Common myeloid progenitor, CD34-positive (primary cell): Measurements from ENCODE around the gene KIAA1328.
A peak's percentile ranks its signal among the peaks of the same experiment; 100 is the strongest.
"Not testable (repeated sequence)": the region's sequence is repeated elsewhere in the genome, so short reads cannot be mapped to it uniquely, and the experiment has no call there.

Source experiments
- CTCF ChIA-PET: fragments of 350-600 bp; sonication (Branson Sonifier 250); formaldehyde crosslinking; loops from one replicate; lab custom pipeline; 2021; ENCODE audit warnings: antibody characterized with exemption; lab: Charles Lee
- POLR2A ChIA-PET: fragments of 350-600 bp; sonication (Branson Sonifier 250); formaldehyde crosslinking; loops from one replicate; lab custom pipeline; 2021; ENCODE audit warnings: antibody characterized with exemption; lab: Charles Lee
- DNase-seq, 3 donors: peaks; one replicate each; pipeline versions ENCODE4 v3.0.0 to v3.0.0-alpha.2; 2013
- H3K27ac ChIP-seq, 2 experiments: 1 replicate in 1 of 2; 2 replicates in 1 of 2; pipeline ENCODE4 v1.7.0; 2013; ENCODE audit warnings: inconsistent platforms in 2 of 2, low read length in 2 of 2, mild to moderate bottlenecking in 2 of 2, low read depth in 1 of 2, moderate library complexity in 1 of 2; ENCODE audit not compliant: severe bottlenecking in 2 of 2, insufficient read depth in 1 of 2, poor library complexity in 1 of 2
- H3K27me3 ChIP-seq, 5 experiments: replicated peaks in 2 of 5; 1 replicate in 3 of 5; 2 replicates in 2 of 5; pipeline versions ENCODE4 v1.6.1 to v1.7.0; 2013; ENCODE audit warnings: low read length in 4 of 5, mild to moderate bottlenecking in 2 of 5, moderate library complexity in 2 of 5, inconsistent platforms in 1 of 5; ENCODE audit not compliant: insufficient read depth in 5 of 5, control insufficient read depth in 4 of 5
- H3K36me3 ChIP-seq, 4 experiments: 1 replicate in 2 of 4; 2 replicates in 2 of 4; pipeline versions ENCODE4 v1.6.1 to v1.7.0; 2013; ENCODE audit warnings: low read length in 3 of 4, control low read depth in 1 of 4, mild to moderate bottlenecking in 1 of 4; ENCODE audit not compliant: control insufficient read depth in 4 of 4, insufficient read depth in 4 of 4
- H3K4me1 ChIP-seq, 4 experiments: 1 replicate in 3 of 4; 2 replicates in 1 of 4; pipeline versions ENCODE4 v1.6.1 to v1.7.1; 2013; ENCODE audit warnings: low read length in 3 of 4, mild to moderate bottlenecking in 3 of 4, control low read depth in 1 of 4, inconsistent platforms in 1 of 4, moderate library complexity in 1 of 4; ENCODE audit not compliant: control insufficient read depth in 4 of 4, insufficient read depth in 4 of 4; ENCODE audit errors: control extremely low read depth in 1 of 4
- H3K4me3 ChIP-seq, 7 experiments: 1 replicate in 4 of 7; 2 replicates in 3 of 7; pipeline versions ENCODE4 v1.5.1 to v1.7.0; 2013; ENCODE audit warnings: mild to moderate bottlenecking in 7 of 7, low read length in 6 of 7, moderate library complexity in 6 of 7, inconsistent platforms in 2 of 7, low read depth in 2 of 7, control low read depth in 1 of 7; ENCODE audit not compliant: insufficient read depth in 4 of 7, control insufficient read depth in 1 of 7; ENCODE audit errors: extremely low read depth in 1 of 7
- H3K9me3 ChIP-seq, 5 experiments: 1 replicate in 4 of 5; 2 replicates in 1 of 5; pipeline versions ENCODE4 v1.6.1 to v1.7.1; 2013; ENCODE audit warnings: low read length in 4 of 5, mild to moderate bottlenecking in 2 of 5, inconsistent platforms in 1 of 5, low read depth in 1 of 5, moderate library complexity in 1 of 5; ENCODE audit not compliant: control insufficient read depth in 4 of 5, insufficient read depth in 2 of 5; ENCODE audit errors: control extremely low read depth in 1 of 5
- WGBS: methylation state at CpG from one replicate; pipeline ENCODE4 v1.1.5; 2013; ENCODE audit not compliant: insufficient coverage; 5-methylcytosine and 5-hydroxymethylcytosine counted together

KIAA1328 gene

GRCh38 chr18:36899289-36899688 is 70.4 kb downstream of the KIAA1328 start:
- no CpG with 5 or more reads among the region's 3 CpGs for WGBS
- ChIA-PET POLR2A (no interaction called here), CTCF (no interaction called here)
- Histone ChIP-seq H3K27me3 (no peaks in the 10 kb centered on the region), H3K27ac (no peak overlapping the region), H3K4me1 (no peaks in the 10 kb centered on the region), H3K9me3 (peaks cover 0 to 4% (median 0%) of the 10 kb centered on the region in 5 experiments), H3K4me3 (no peak overlapping the region), H3K36me3 (peaks cover 0 to 3% (median under 1%) of the 10 kb centered on the region in 4 experiments)
- peak; percentile 3 to 40 (median 26) for DNase-seq

- H3K36me3 ChIP-seq, result peaks cover 0 to 3% (median 0%) of the 10 kb centered on the region in 4 experiments
- POLR2A ChIA-PET, result no interaction called here
- peaks cover 0 to 4% (median 0%) of the 10 kb centered on the region in 5 experiments for H3K9me3 ChIP-seq
- WGBS, result no CpG with 5 or more reads among the region's 4 CpGs
- no peak for DNase-seq
- no peak overlapping the region for H3K27ac ChIP-seq
- CTCF ChIA-PET, result no interaction called here
- H3K4me1 ChIP-seq, result no peaks in the 10 kb centered on the region
- H3K27me3 ChIP-seq, result no peaks in the 10 kb centered on the region
- no peak overlapping the region for H3K4me3 ChIP-seq
Measured at GRCh38 chr18:36900466-36900865, 71.5 kb downstream of the KIAA1328 start.

GRCh38 chr18:36901277-36901701 is 72.4 kb downstream of the KIAA1328 start:
- CTCF ChIA-PET, result no interaction called here
- POLR2A ChIA-PET, result no interaction called here
- DNase-seq, result no peak

GRCh38 chr18:36903215-36903928 is 74.4 kb downstream of the KIAA1328 start:
- Histone ChIP-seq H3K36me3 (peaks cover 0 to 7% (median 3%) of the 10 kb centered on the region in 4 experiments), H3K4me3 (no peak overlapping the region), H3K27ac (no peak overlapping the region), H3K9me3 (peaks cover 0 to 6% (median 0%) of the 10 kb centered on the region in 5 experiments), H3K4me1 (no peaks in the 10 kb centered on the region), H3K27me3 (no peaks in the 10 kb centered on the region)
- DNase-seq, result no peak
- ChIA-PET CTCF (interaction anchor here (0.7 kb wide), 1 partner anchor 8 kb away, joined by 3 read pairs; no protein-coding TSS in a partner anchor), POLR2A (no interaction called here)
- 100% methylated on average over 1 of the region's 3 CpGs for WGBS

More at GRCh38 chr18:36901277-36901701, 72.4 kb downstream of the KIAA1328 start:
- H3K36me3 ChIP-seq, result peaks cover 0 to 5% (median 3%) of the 10 kb centered on the region in 4 experiments
- no peak overlapping the region for H3K4me3 ChIP-seq
- H3K4me1 ChIP-seq, result no peaks in the 10 kb centered on the region
- H3K27me3 ChIP-seq, result no peaks in the 10 kb centered on the region
- no peak overlapping the region for H3K27ac ChIP-seq
- no CpG with 5 or more reads among the region's 1 CpG for WGBS
- H3K9me3 ChIP-seq, result peaks cover 0 to 4% (median 0%) of the 10 kb centered on the region in 5 experiments

GRCh38 chr18:36905571-36905970 is 76.6 kb downstream of the KIAA1328 start:
- Histone ChIP-seq H3K4me1 (no peaks in the 10 kb centered on the region), H3K27ac (no peak overlapping the region), H3K4me3 (no peak overlapping the region), H3K36me3 (peaks cover 0 to 7% (median 3%) of the 10 kb centered on the region in 4 experiments), H3K9me3 (peaks cover 0 to 4% (median 2%) of the 10 kb centered on the region in 5 experiments), H3K27me3 (no peaks in the 10 kb centered on the region)
- DNase-seq, result no peak
- ChIA-PET CTCF (no interaction called here), POLR2A (no interaction called here)

GRCh38 chr18:36909282-36909681 is 80.4 kb downstream of the KIAA1328 start:
- POLR2A ChIA-PET, H3K27me3 ChIP-seq, H3K9me3 ChIP-seq, H3K36me3 ChIP-seq, DNase-seq, CTCF ChIA-PET, H3K4me3 ChIP-seq, H3K27ac ChIP-seq: not testable (repeated sequence)
- no CpG with 5 or more reads among the region's 4 CpGs for WGBS
- peaks cover 0 to 20% (median 7%) of the 10 kb centered on the region in 4 experiments for H3K4me1 ChIP-seq

- Histone ChIP-seq H3K36me3 (peaks cover 0 to 3% (median 0%) of the 10 kb centered on the region in 4 experiments), H3K9me3 (peaks cover 0 to 4% (median 0%) of the 10 kb centered on the region in 5 experiments), H3K4me3 (no peak overlapping the region), H3K27me3 (no peaks in the 10 kb centered on the region), H3K4me1 (peaks cover 0 to 20% (median 7%) of the 10 kb centered on the region in 4 experiments), H3K27ac (no peak overlapping the region)
- POLR2A ChIA-PET, result no interaction called here
- 100% methylated on average over 1 of the region's 1 CpG for WGBS
- CTCF ChIA-PET, result no interaction called here
- DNase-seq, result peak; percentile 3 to 80 (median 69)
Measured at GRCh38 chr18:36912887-36913286, 84.0 kb downstream of the KIAA1328 start.
